HepG2 (cell line): Measurements from ENCODE around the gene RNASE4. TPM values are rescaled to one million over a fixed set of nuclear protein-coding genes. Genes with fewer than 3 reads are reported as not detected.

Experiments used
- ARNTL ChIP-seq: sonication (generic); formaldehyde crosslinking; IDR thresholded peaks from 2 replicates; pipeline ENCODE4 v1.4.0; 2020; ENCODE audit warnings: mild to moderate bottlenecking, missing genetic modification reagents
- CAMTA2 ChIP-seq: sonication (generic); formaldehyde crosslinking; IDR thresholded peaks from 2 replicates; pipeline ENCODE4 v1.4.0; 2020; ENCODE audit warnings: mild to moderate bottlenecking, missing genetic modification reagents, borderline replicate concordance
- GABPA ChIP-seq, 2 experiments: IDR thresholded peaks; 2 replicates each; pipeline ENCODE4 v1.6.1; 2011 to 2016; ENCODE audit warnings: low read depth in 2 of 2, low read length in 1 of 2, missing biosample characterization in 1 of 2, missing genetic modification characterization in 1 of 2
- HDAC1 ChIP-seq: sonication (generic); formaldehyde crosslinking; IDR thresholded peaks from 2 replicates; pipeline ENCODE4 v1.5.1; 2020; ENCODE audit warnings: mild to moderate bottlenecking, missing genetic modification reagents
- HOXA5 ChIP-seq: sonication (generic); formaldehyde crosslinking; IDR thresholded peaks from 2 replicates; pipeline ENCODE4 v1.4.0; 2020; ENCODE audit warnings: missing genetic modification reagents
- KDM1A ChIP-seq: IDR thresholded peaks from 2 replicates; pipeline ENCODE4 v1.6.1; 2016; ENCODE audit warnings: missing compliant biosample characterization
- MYC ChIP-seq: sonication (generic); formaldehyde crosslinking; IDR thresholded peaks from 2 replicates; pipeline ENCODE4 v1.9.0; 2021; ENCODE audit warnings: missing genetic modification reagents, borderline replicate concordance
- PTBP1 ChIP-seq: fragments of 200-400 bp; formaldehyde crosslinking; IDR thresholded peaks from 2 replicates; pipeline ENCODE4 v1.6.1; 2018; ENCODE audit warnings: low read length, low read depth; ENCODE audit not compliant: poor library complexity, severe bottlenecking
- REL ChIP-seq: sonication (generic); formaldehyde crosslinking; conservative IDR thresholded peaks from 2 replicates; pipeline ENCODE4 v1.8.0; 2022; ENCODE audit warnings: mild to moderate bottlenecking, missing genetic modification reagents, moderate library complexity
- TBP ChIP-seq: sonication (generic); formaldehyde crosslinking; IDR thresholded peaks from 2 replicates; pipeline ENCODE4 v1.5.0; 2020; ENCODE audit warnings: missing genetic modification reagents
- ZC3H13 ChIP-seq: sonication (generic); formaldehyde crosslinking; IDR thresholded peaks from 2 replicates; pipeline ENCODE4 v1.8.1; 2023; ENCODE audit warnings: mild to moderate bottlenecking, missing genetic modification reagents, moderate library complexity
- ZNF292 ChIP-seq: sonication (generic); formaldehyde crosslinking; IDR thresholded peaks from 2 replicates; pipeline ENCODE4 v1.8.1; 2022; ENCODE audit warnings: mild to moderate bottlenecking, low read depth, missing genetic modification reagents, borderline replicate concordance
- ZNF318 ChIP-seq: sonication (generic); formaldehyde crosslinking; IDR thresholded peaks from 2 replicates; pipeline ENCODE4 v1.4.0; 2020; ENCODE audit warnings: mild to moderate bottlenecking, missing genetic modification reagents
- ZNF343 ChIP-seq: sonication (generic); formaldehyde crosslinking; IDR thresholded peaks from 2 replicates; pipeline ENCODE4 v1.4.0; 2020; ENCODE audit warnings: mild to moderate bottlenecking, missing genetic modification reagents
- ZNF382 ChIP-seq: sonication (generic); formaldehyde crosslinking; IDR thresholded peaks from 2 replicates; pipeline ENCODE4 v1.5.0; 2020; ENCODE audit warnings: missing genetic modification reagents, mild to moderate bottlenecking, borderline replicate concordance
- ZNF383 ChIP-seq: sonication (generic); formaldehyde crosslinking; IDR thresholded peaks from 2 replicates; pipeline ENCODE4 v1.4.0; 2020; ENCODE audit warnings: missing genetic modification reagents, mild to moderate bottlenecking, borderline replicate concordance
- ZNF572 ChIP-seq: sonication (generic); formaldehyde crosslinking; IDR thresholded peaks from 2 replicates; pipeline ENCODE4 v1.5.1; 2020; ENCODE audit warnings: mild to moderate bottlenecking, missing genetic modification reagents
- ZNF615 ChIP-seq: sonication (generic); formaldehyde crosslinking; IDR thresholded peaks from 2 replicates; pipeline ENCODE4 v1.5.0; 2020; ENCODE audit warnings: mild to moderate bottlenecking, missing genetic modification reagents, borderline replicate concordance
- polyA plus RNA-seq, 8 experiments: library from polyadenylated mRNA; depleted of rRNA in 3 of 8; stranded (reverse) in 7 of 8; unstranded in 1 of 8; fragments of >200 nt; fragmentation: Illumina TruSeq in 4 of 8; extraction: Trizol in 4 of 8; gene quantifications; 2 replicates each; pipeline versions ENCODE4 v1.2.1 to v1.2.3, GENCODE V29; 2011 to 2016; ENCODE audit warnings: low read depth in 4 of 8, missing spikeins in 1 of 8, mixed read lengths in 1 of 8; ENCODE audit not compliant: insufficient read depth in 1 of 8
- total RNA-seq, 5 experiments: library from RNA; depleted of rRNA; stranded (reverse); fragments of >200 nt; fragmentation: Illumina TruSeq; extraction: Trizol; gene quantifications; 2 replicates each; pipeline ENCODE4 v1.2.3, GENCODE V29; 2016; ENCODE audit warnings: low read depth in 1 of 5
- TF ChIP-seq, protein P1 (sequence below): sonication (generic); formaldehyde crosslinking; IDR thresholded peaks from 2 replicates; pipeline ENCODE4 v1.4.0; 2020; ENCODE audit warnings: missing genetic modification reagents, mild to moderate bottlenecking, borderline replicate concordance

The RNASE4 gene
- total and polyA plus RNA-seq, 2 of the 13 experiments (the other 11 are each of a cell fraction or from before 2014, with no cell fraction given): 109 to 983 TPM

DNA sequence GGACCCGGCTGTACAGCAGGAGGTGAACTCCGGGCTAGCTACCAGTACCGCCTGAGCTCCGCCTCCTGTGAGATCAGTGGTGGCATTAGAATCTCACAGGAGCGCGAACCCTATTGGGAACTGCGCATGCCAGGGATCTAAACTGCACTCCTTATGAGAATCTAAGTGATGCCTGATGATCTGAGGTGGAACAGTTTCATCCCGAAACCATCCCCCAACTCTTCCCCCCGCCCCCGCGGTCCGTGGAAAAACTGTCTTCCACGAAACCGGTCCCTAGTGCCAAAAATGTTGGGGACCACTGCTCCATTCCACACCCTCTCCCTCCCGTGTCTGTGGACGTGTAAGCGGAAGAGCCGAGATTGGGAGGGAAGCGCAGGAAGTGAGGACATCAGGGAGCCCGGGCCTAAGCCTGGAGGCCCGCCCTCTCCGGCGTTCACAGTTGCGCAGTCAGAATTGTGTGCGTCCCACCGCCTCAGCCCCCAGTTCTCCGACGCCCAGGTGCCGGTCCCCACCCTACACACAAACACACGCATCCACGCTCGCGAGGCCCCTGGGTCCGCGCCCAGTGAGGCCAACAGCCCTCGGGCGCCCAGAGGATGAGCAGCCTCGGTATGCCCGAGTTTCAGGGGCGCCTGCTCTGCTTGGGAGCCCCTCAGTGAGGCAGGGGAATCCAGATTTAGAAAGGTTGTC, 1.8 kb upstream of the RNASE4 start (continued):
- 0 out of 2 replicates have a peak, but pooled peaks have one; percentile 22 for TF ChIP-seq ZNF318 (CRISPR knock-in tag)
- peak; percentile 71 for TF ChIP-seq ARNTL (CRISPR knock-in tag)
- TF ChIP-seq ZNF615 (CRISPR knock-in tag): no peak
- TF ChIP-seq HOXA5: peak; percentile 34; the same call in 1 of the 2 replicates
- TF ChIP-seq TBP (CRISPR knock-in tag): 0 out of 2 replicates have a peak, but pooled peaks have one; percentile 7
- no peak for TF ChIP-seq ZNF382
- TF ChIP-seq ZNF572 (CRISPR knock-in tag): peak; percentile 95
- TF ChIP-seq, protein P1, sequence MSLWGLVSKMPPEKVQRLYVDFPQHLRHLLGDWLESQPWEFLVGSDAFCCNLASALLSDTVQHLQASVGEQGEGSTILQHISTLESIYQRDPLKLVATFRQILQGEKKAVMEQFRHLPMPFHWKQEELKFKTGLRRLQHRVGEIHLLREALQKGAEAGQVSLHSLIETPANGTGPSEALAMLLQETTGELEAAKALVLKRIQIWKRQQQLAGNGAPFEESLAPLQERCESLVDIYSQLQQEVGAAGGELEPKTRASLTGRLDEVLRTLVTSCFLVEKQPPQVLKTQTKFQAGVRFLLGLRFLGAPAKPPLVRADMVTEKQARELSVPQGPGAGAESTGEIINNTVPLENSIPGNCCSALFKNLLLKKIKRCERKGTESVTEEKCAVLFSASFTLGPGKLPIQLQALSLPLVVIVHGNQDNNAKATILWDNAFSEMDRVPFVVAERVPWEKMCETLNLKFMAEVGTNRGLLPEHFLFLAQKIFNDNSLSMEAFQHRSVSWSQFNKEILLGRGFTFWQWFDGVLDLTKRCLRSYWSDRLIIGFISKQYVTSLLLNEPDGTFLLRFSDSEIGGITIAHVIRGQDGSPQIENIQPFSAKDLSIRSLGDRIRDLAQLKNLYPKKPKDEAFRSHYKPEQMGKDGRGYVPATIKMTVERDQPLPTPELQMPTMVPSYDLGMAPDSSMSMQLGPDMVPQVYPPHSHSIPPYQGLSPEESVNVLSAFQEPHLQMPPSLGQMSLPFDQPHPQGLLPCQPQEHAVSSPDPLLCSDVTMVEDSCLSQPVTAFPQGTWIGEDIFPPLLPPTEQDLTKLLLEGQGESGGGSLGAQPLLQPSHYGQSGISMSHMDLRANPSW (CRISPR knock-in tag): no peak
- 0 out of 2 replicates have a peak, but pooled peaks have one; percentile 28 for TF ChIP-seq ZNF292 (CRISPR knock-in tag)
- peak; percentile 93; the same call in 1 of the 2 replicates for TF ChIP-seq REL (CRISPR knock-in tag)
- peak; percentile 91 for TF ChIP-seq ZC3H13 (CRISPR knock-in tag)
- TF ChIP-seq PTBP1: no peak
- TF ChIP-seq HDAC1 (CRISPR knock-in tag): peak; percentile 60
- peak; percentile 63; the same call in 1 of the 2 replicates for TF ChIP-seq ZNF343
- peak; percentile 85 for TF ChIP-seq ZNF383 (CRISPR knock-in tag)
- TF ChIP-seq CAMTA2 (CRISPR knock-in tag): no peak; the same call in 1 of the 2 replicates
- peak; percentile 82 for TF ChIP-seq MYC (CRISPR knock-in tag)
- peak; percentile 10; the same call in 1 of the 2 replicates for TF ChIP-seq KDM1A (CRISPR knock-in tag)
- TF ChIP-seq GABPA (IDR thresholded peaks at IDR 0.05; ENCODE audit: low read depth, low read length): peak; percentile 81
- TF ChIP-seq GABPA (CRISPR knock-in tag; IDR thresholded peaks at IDR 0.05; ENCODE audit: low read depth): no peak
